ENCODE measurements around the gene TTC28. TPM values are rescaled to one million over a fixed set of nuclear protein-coding genes. Genes with fewer than 3 reads are reported as not detected.

Gene TTC28
- total RNA-seq, 4 donors from 2014 or later = 35.1 to 138 (median 50.8) TPM

DNA sequence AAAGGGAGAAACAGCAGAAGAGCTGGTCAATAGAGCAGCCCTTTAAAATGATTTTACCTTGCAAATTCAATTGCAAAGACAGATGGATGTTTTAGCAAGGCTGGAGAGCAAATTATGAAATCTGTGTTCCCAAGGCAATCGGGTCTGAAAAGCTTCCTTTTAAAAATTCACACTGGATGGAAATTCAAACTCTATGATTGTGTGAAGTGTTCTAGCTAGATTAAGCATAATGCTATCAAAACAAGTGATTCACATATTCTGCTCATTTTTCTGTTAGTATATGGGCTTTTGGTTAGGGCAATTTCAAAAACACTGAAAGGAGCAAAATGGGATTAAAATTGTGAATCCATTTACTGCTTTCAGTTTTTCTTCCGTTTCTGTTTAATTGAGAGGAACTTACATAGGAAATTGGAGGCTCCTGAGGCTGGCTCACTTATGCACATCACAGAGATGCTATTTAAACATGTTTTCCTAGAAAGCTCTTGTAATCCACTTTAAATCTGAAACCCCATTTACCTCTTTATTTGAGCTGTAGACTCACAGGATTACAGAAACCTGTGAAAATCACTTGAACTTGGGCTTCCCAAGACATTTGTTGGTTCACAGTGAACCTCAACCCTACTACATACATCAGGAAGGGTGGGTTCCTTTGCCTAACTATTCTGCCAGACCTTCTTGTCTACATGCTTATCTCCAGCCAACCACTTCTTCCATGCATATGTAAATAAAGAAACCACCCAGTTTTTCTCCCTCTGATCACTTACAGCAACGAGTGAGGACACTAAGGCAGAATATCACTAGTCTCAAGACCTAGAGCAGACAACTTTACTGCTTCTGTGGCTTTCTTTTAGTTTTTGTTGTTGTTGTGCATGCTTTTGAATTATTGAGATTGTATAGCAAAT is 558.7 kb downstream of the TTC28 start:
- ATAC-seq = no peak
- Histone ChIP-seq H3K27ac (no peak overlapping the region), H3K4me1 (peaks cover 0 to 15% (median 5%) of the 10 kb centered on the region in 3 donors), H3K9me3 (no peaks in the 10 kb centered on the region), H3K4me3 (no peak overlapping the region), H3K27me3 (no peaks in the 10 kb centered on the region), H3K36me3 (no peaks in the 10 kb centered on the region)
- 47 to 60% methylated on average over 3 of the region's 3 CpGs for WGBS, 2 donors (ENCODE audit: low coverage in 1 of 2)
- no peak for TF ChIP-seq EP300 (IDR thresholded peaks at IDR 0.05)
- TF ChIP-seq POLR2AphosphoS5 (IDR thresholded peaks at IDR 0.05) = no peak
- TF ChIP-seq CTCF (IDR thresholded peaks at IDR 0.05) = no peak
- no peak for TF ChIP-seq POLR2A (IDR thresholded peaks at IDR 0.05)

GRCh38 chr22:28118957-28119631 is 560.5 kb downstream of the TTC28 start:
- TF ChIP-seq POLR2AphosphoS5 (IDR thresholded peaks at IDR 0.05) (no peak), POLR2A (IDR thresholded peaks at IDR 0.05) (no peak), EP300 (IDR thresholded peaks at IDR 0.05) (no peak), CTCF (IDR thresholded peaks at IDR 0.05) (no peak)
- ATAC-seq = no peak
- Histone ChIP-seq H3K4me1 (peaks cover 0 to 22% (median 6%) of the 10 kb centered on the region in 3 donors), H3K9me3 (no peaks in the 10 kb centered on the region), H3K27me3 (no peaks in the 10 kb centered on the region), H3K36me3 (no peaks in the 10 kb centered on the region), H3K4me3 (no peak overlapping the region), H3K27ac (no peak overlapping the region)
- 64 to 74% methylated on average over 2 of the region's 2 CpGs for WGBS, 2 donors (ENCODE audit: low coverage in 1 of 2)

GRCh38 chr22:28116219-28116673 is 563.4 kb downstream of the TTC28 start:
- peak; percentile 90 for ATAC-seq
- Histone ChIP-seq H3K4me3 (no peak overlapping the region), H3K27me3 (no peaks in the 10 kb centered on the region), H3K36me3 (no peaks in the 10 kb centered on the region), H3K4me1 (peaks cover 0 to 40% (median 8%) of the 10 kb centered on the region in 3 donors), H3K27ac (peak overlapping the region; percentile 66 to 86 (median 75)), H3K9me3 (no peaks in the 10 kb centered on the region)
- TF ChIP-seq POLR2AphosphoS5 (IDR thresholded peaks at IDR 0.05) (peak; percentile 74), POLR2A (IDR thresholded peaks at IDR 0.05) (no peak), EP300 (IDR thresholded peaks at IDR 0.05) (no peak), CTCF (IDR thresholded peaks at IDR 0.05) (no peak)
- 0 to 15% methylated on average over 2 of the region's 2 CpGs for WGBS, 2 donors (ENCODE audit: low coverage in 1 of 2)

- 93 to 96% methylated on average over 3 to 4 of the region's 4 CpGs for WGBS, 2 donors (ENCODE audit: low coverage in 1 of 2)
- no peak overlapping the region for H3K27ac ChIP-seq
- H3K9me3 ChIP-seq = no peaks in the 10 kb centered on the region
- H3K4me3 ChIP-seq = no peak overlapping the region
- TF ChIP-seq POLR2AphosphoS5 (IDR thresholded peaks at IDR 0.05) (no peak), CTCF (IDR thresholded peaks at IDR 0.05) (no peak), EP300 (IDR thresholded peaks at IDR 0.05) (no peak), POLR2A (IDR thresholded peaks at IDR 0.05) (no peak)
- peaks cover 0 to 40% (median 8%) of the 10 kb centered on the region in 3 donors for H3K4me1 ChIP-seq
- H3K27me3 ChIP-seq = no peaks in the 10 kb centered on the region
- H3K36me3 ChIP-seq = no peaks in the 10 kb centered on the region
- ATAC-seq = no peak
Measured at GRCh38 chr22:28115426-28115825, 564.2 kb downstream of the TTC28 start.

All from gastroesophageal sphincter (tissue), 4 donors.